B cell (primary cell): ENCODE data around the gene PAK4. TPM values are rescaled to one million over a fixed set of nuclear protein-coding genes. Genes with fewer than 3 reads are reported as not detected.

Source experiments
- ATAC-seq: fragments of 200-7000 bp; cut with Tn5 transposase; one replicate; pipeline ENCODE4 v1.10.0; 2021; ENCODE audit warnings: low read depth, mild to moderate bottlenecking, moderate number of reproducible peaks, moderate library complexity
- CTCF ChIA-PET: fragments of 350-600 bp; sonication (Branson Sonifier 250); formaldehyde crosslinking; loops from one replicate; lab custom pipeline; 2021; ENCODE audit warnings: antibody characterized with exemption, inconsistent platforms; lab: Charles Lee
- POLR2A ChIA-PET: fragments of 350-600 bp; sonication (Branson Sonifier 250); formaldehyde crosslinking; loops from one replicate; lab custom pipeline; 2021; ENCODE audit warnings: antibody characterized with exemption; lab: Charles Lee
- DNase-seq: peaks from one replicate; pipeline ENCODE4 v3.0.0; 2013
- H2AFZ ChIP-seq: 2 replicates; pipeline ENCODE4 v1.6.1; 2012; ENCODE audit warnings: mild to moderate bottlenecking, low read depth, low read length; ENCODE audit not compliant: insufficient read depth, poor library complexity, severe bottlenecking
- H3K27ac ChIP-seq, 2 donors: 1 replicate in 1 of 2; 2 replicates in 1 of 2; pipeline ENCODE4 v1.5.1; 2012 to 2013; ENCODE audit warnings: low read length in 2 of 2, mild to moderate bottlenecking in 2 of 2, moderate library complexity in 1 of 2
- H3K27me3 ChIP-seq, 4 experiments: fragments of 200-600 bp in 1 of 4; sonication (generic) in 1 of 4; replicated peaks in 1 of 4; 1 replicate in 2 of 4; 2 replicates in 2 of 4; pipeline versions ENCODE4 v1.6.1 to v1.7.0; 2013 to 2016; ENCODE audit warnings: low read length in 3 of 4, mild to moderate bottlenecking in 2 of 4, mixed read lengths in 1 of 4, moderate library complexity in 1 of 4; ENCODE audit not compliant: insufficient read depth in 4 of 4, control insufficient read depth in 3 of 4; ENCODE audit errors: control extremely low read depth in 1 of 4
- H3K36me3 ChIP-seq, 2 experiments: replicated peaks in 1 of 2; 1 replicate in 1 of 2; 2 replicates in 1 of 2; pipeline versions ENCODE4 v1.6.1 to v1.7.1; 2013; ENCODE audit warnings: low read length in 1 of 2; ENCODE audit not compliant: insufficient read depth in 2 of 2, control insufficient read depth in 1 of 2; ENCODE audit errors: control extremely low read depth in 1 of 2, extremely low read depth in 1 of 2
- H3K4me1 ChIP-seq, 2 donors: fragments of 200-600 bp in 1 of 2; sonication (generic) in 1 of 2; 1 replicate in 1 of 2; 2 replicates in 1 of 2; pipeline versions ENCODE4 v1.5.1 to v1.6.1; 2013 to 2017; ENCODE audit warnings: low read length in 2 of 2; ENCODE audit not compliant: control insufficient read depth in 2 of 2, insufficient read depth in 2 of 2
- H3K4me2 ChIP-seq: replicated peaks from 2 replicates; pipeline ENCODE3; 2012; ENCODE audit warnings: mild to moderate bottlenecking, low read depth, low read length; ENCODE audit not compliant: poor library complexity, severe bottlenecking
- H3K4me3 ChIP-seq, 5 experiments: fragments of 200-600 bp in 1 of 5; sonication (generic) in 1 of 5; 1 replicate in 3 of 5; 2 replicates in 2 of 5; pipeline versions ENCODE4 v1.5.1 to v1.7.0; 2011 to 2016; ENCODE audit warnings: low read length in 4 of 5, mild to moderate bottlenecking in 4 of 5, low read depth in 2 of 5, control low read depth in 1 of 5, moderate library complexity in 1 of 5; ENCODE audit not compliant: insufficient read depth in 1 of 5; ENCODE audit errors: control extremely low read depth in 1 of 5, extremely low read depth in 1 of 5
- H3K79me2 ChIP-seq: fragments of 200-600 bp; sonication (generic); one replicate; pipeline ENCODE4 v1.6.0; 2016; ENCODE audit warnings: low read length; ENCODE audit not compliant: control insufficient read depth, insufficient read depth
- H3K9ac ChIP-seq: fragments of 200-600 bp; sonication (generic); 2 replicates; pipeline ENCODE4 v1.6.1; 2017; ENCODE audit warnings: mild to moderate bottlenecking, low read length, moderate library complexity
- H3K9me3 ChIP-seq, 3 donors: one replicate each; pipeline versions ENCODE4 v1.6.1 to v1.7.1; 2013; ENCODE audit warnings: low read length in 2 of 3; ENCODE audit not compliant: control insufficient read depth in 2 of 3, insufficient read depth in 1 of 3; ENCODE audit errors: control extremely low read depth in 1 of 3
- H4K20me1 ChIP-seq: 2 replicates; pipeline ENCODE4 v1.6.0; 2012; ENCODE audit warnings: mild to moderate bottlenecking, low read length; ENCODE audit not compliant: insufficient read depth, control insufficient read depth, poor library complexity, severe bottlenecking
- H3K27ac Mint-ChIP-seq: one replicate; pipeline ENCODE4 v1.8.0; 2021; ENCODE audit warnings: mixed read lengths
- H3K27me3 Mint-ChIP-seq: one replicate; pipeline ENCODE4 v1.8.0; 2021; ENCODE audit warnings: mixed read lengths
- H3K4me1 Mint-ChIP-seq: one replicate; pipeline ENCODE4 v1.8.0; 2021; ENCODE audit warnings: mixed read lengths
- H3K4me3 Mint-ChIP-seq: one replicate; pipeline ENCODE4 v1.8.0; 2021; ENCODE audit warnings: mixed read lengths
- H3K9me3 Mint-ChIP-seq: one replicate; pipeline ENCODE4 v1.8.0; 2022; ENCODE audit warnings: mixed read lengths; ENCODE audit not compliant: insufficient read depth
- CTCF ChIP-seq: fragments of 200-600 bp; IDR thresholded peaks from one replicate; pipeline ENCODE4 v1.8.0; 2022; ENCODE audit warnings: antibody characterized with exemption, mild to moderate bottlenecking
- EZH2 ChIP-seq: IDR thresholded peaks from 2 replicates; pipeline ENCODE4 v1.6.1; 2012; ENCODE audit warnings: borderline replicate concordance, low read depth, mild to moderate bottlenecking, moderate library complexity, low read length; ENCODE audit not compliant: insufficient read depth, poor library complexity, severe bottlenecking
- whole genome bisulfite sequencing: methylation state at CpG from one replicate; pipeline ENCODE4 v1.1.5; 2013; ENCODE audit warnings: missing lambda C conversion rate; ENCODE audit not compliant: insufficient coverage; 5-methylcytosine and 5-hydroxymethylcytosine counted together
- intact Hi-C: fragments of 100-400 bp; cut with micrococcal nuclease; formaldehyde crosslinking; loops from one replicate; pipeline ENCODE4 v1.10.0; 2022
- polyA plus RNA-seq: library from polyadenylated mRNA; depleted of rRNA; stranded (reverse); fragments of >200 nt; gene quantifications from 2 replicates; pipeline ENCODE4 v1.2.3, GENCODE V29; 2012
- total RNA-seq, 2 donors: library from RNA; stranded (reverse); fragments of 120-200 nt in 1 of 2; gene quantifications; 1 replicate in 1 of 2; 2 replicates in 1 of 2; pipeline versions ENCODE4 v1.2.3 to v1.2.4, GENCODE V29; 2013 to 2022

The PAK4 gene
- total and polyA plus RNA-seq, 2 donors (not counting 1 experiment from before 2014, with no cell fraction given): 12.0 to 23.3 TPM

DNA sequence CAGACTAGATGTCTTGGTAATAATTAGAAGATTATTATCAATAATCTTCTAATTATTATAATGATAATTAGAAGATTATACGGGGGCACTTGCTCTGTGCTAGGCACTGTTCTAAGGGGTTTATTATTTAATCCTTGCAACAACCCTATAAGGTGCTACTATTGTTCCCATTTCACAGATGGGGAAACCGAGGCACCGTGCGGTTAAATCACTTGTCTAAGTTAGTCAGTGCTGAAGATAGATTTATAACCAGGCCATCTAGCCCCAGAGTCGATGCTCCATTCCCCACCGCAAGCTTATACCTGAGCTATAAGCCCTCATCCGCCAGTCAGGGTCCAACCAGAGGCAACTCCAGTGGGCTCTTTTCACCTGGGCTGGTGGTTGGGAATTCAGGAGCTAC is 43.4 kb upstream of the PAK4 start:
- H3K27me3 ChIP-seq: peaks cover 0 to 49% (median 28%) of the 10 kb centered on the region in 4 experiments
- H3K36me3 ChIP-seq: no peaks in the 10 kb centered on the region
- H3K79me2 ChIP-seq: no peaks in the 10 kb centered on the region
- Mint-ChIP-seq H3K4me1 (peaks cover 11% of the 10 kb centered on the region), H3K27me3 (peaks cover 52% of the 10 kb centered on the region), H3K4me3 (no peak overlapping the region), H3K27ac (no peak overlapping the region), H3K9me3 (no peaks in the 10 kb centered on the region)
- ATAC-seq (no peak), DNase-seq (no peak)
- no peak overlapping the region for H3K27ac ChIP-seq
- H4K20me1 ChIP-seq: no peaks in the 10 kb centered on the region
- ChIA-PET POLR2A (no interaction called here), CTCF (no interaction called here)
- peaks cover 10 to 12% of the 10 kb centered on the region in 2 donors for H3K4me1 ChIP-seq
- WGBS: 84% methylated on average over 4 of the region's 7 CpGs
- TF ChIP-seq EZH2 (no peak), CTCF (no peak)
- intact Hi-C loops: no loop called here
- H3K9ac ChIP-seq: no peak overlapping the region
- H3K4me3 ChIP-seq: no peak overlapping the region
- H2AFZ ChIP-seq: no peak overlapping the region
- H3K4me2 ChIP-seq: no peak overlapping the region
- peaks cover 0 to 3% (median 0%) of the 10 kb centered on the region in 3 donors for H3K9me3 ChIP-seq

GRCh38 chr19:39082745-39083598 is 42.6 kb upstream of the PAK4 start:
- no peak for ATAC-seq
- Histone ChIP-seq H3K4me1 (peaks cover 10 to 12% of the 10 kb centered on the region in 2 donors), H3K4me3 (no peak overlapping the region), H3K36me3 (no peaks in the 10 kb centered on the region), H3K27ac (no peak overlapping the region), H3K4me2 (no peak overlapping the region), H3K79me2 (no peaks in the 10 kb centered on the region), H2AFZ (no peak overlapping the region), H3K27me3 (peaks cover 0 to 44% (median 25%) of the 10 kb centered on the region in 4 experiments), H4K20me1 (no peaks in the 10 kb centered on the region), H3K9me3 (peaks cover 0 to 3% (median 0%) of the 10 kb centered on the region in 3 donors), H3K9ac (no peak overlapping the region)
- CTCF ChIA-PET: no interaction called here
- Mint-ChIP-seq H3K9me3 (no peaks in the 10 kb centered on the region), H3K4me1 (peaks cover 11% of the 10 kb centered on the region), H3K27ac (no peak overlapping the region), H3K4me3 (no peak overlapping the region), H3K27me3 (peaks cover 45% of the 10 kb centered on the region)
- 5% methylated on average over 12 of the region's 15 CpGs for WGBS
- TF ChIP-seq EZH2: no peak
- TF ChIP-seq CTCF: no peak
- intact Hi-C loops: no loop called here
- POLR2A ChIA-PET: no interaction called here
- DNase-seq: no peak
